NCI-H1105 (cell line): Measurements from ENCODE around the gene MYO1B.

ENCODE experiments used
- DNase-seq: peaks from one replicate; lab custom pipeline; 2025; lab: John Stamatoyannopoulos, UW

MYO1B gene

GRCh38 chr2:191298306-191298705 is 53.1 kb downstream of the MYO1B start:
- DNase-seq: no peak

- DNase-seq: no peak
Observed at GRCh38 chr2:191299010-191299409, 53.8 kb downstream of the MYO1B start.

- no peak for DNase-seq
Observed at GRCh38 chr2:191299866-191300265, 54.7 kb downstream of the MYO1B start.

- DNase-seq: no peak
Observed at GRCh38 chr2:191301971-191302370, 56.8 kb downstream of the MYO1B start.

GRCh38 chr2:191302459-191303139 is 57.4 kb downstream of the MYO1B start:
- no peak for DNase-seq

GRCh38 chr2:191303140-191304005 is 58.2 kb downstream of the MYO1B start:
- DNase-seq: no peak

GRCh38 chr2:191304939-191305875 is 60.0 kb downstream of the MYO1B start:
- no peak for DNase-seq

GRCh38 chr2:191308026-191308425 is 62.8 kb downstream of the MYO1B start:
- no peak for DNase-seq

- no peak for DNase-seq
Observed at GRCh38 chr2:191311156-191311555, 66.0 kb downstream of the MYO1B start.

- no peak for DNase-seq
Observed at GRCh38 chr2:191311627-191312026, 66.4 kb downstream of the MYO1B start.

- no peak for DNase-seq
Observed at GRCh38 chr2:191312163-191312562, 67.0 kb downstream of the MYO1B start.

GRCh38 chr2:191312662-191313061 is 67.5 kb downstream of the MYO1B start:
- no peak for DNase-seq

GRCh38 chr2:191314697-191315364 is 69.6 kb downstream of the MYO1B start:
- DNase-seq: no peak

- DNase-seq: no peak
Observed at GRCh38 chr2:191315365-191315752, 70.2 kb downstream of the MYO1B start.

- DNase-seq: no peak
Observed at GRCh38 chr2:191316246-191316994, 71.2 kb downstream of the MYO1B start.

GRCh38 chr2:191318037-191318728 is 73.0 kb downstream of the MYO1B start:
- no peak for DNase-seq

GRCh38 chr2:191318729-191319078 is 73.5 kb downstream of the MYO1B start:
- DNase-seq: no peak

GRCh38 chr2:191319186-191319585 is 74.0 kb downstream of the MYO1B start:
- no peak for DNase-seq

GRCh38 chr2:191320881-191321280 is 75.7 kb downstream of the MYO1B start:
- no peak for DNase-seq

- DNase-seq: no peak
Observed at GRCh38 chr2:191321861-191322662, 76.9 kb downstream of the MYO1B start.
